Measurements from ENCODE around the gene KLC1.
A peak's percentile ranks its signal among the peaks of the same experiment; 100 is the strongest.
"Not testable (repeated sequence)": the region's sequence is repeated elsewhere in the genome, so short reads cannot be mapped to it uniquely, and the experiment has no call there.

KLC1 gene

DNA sequence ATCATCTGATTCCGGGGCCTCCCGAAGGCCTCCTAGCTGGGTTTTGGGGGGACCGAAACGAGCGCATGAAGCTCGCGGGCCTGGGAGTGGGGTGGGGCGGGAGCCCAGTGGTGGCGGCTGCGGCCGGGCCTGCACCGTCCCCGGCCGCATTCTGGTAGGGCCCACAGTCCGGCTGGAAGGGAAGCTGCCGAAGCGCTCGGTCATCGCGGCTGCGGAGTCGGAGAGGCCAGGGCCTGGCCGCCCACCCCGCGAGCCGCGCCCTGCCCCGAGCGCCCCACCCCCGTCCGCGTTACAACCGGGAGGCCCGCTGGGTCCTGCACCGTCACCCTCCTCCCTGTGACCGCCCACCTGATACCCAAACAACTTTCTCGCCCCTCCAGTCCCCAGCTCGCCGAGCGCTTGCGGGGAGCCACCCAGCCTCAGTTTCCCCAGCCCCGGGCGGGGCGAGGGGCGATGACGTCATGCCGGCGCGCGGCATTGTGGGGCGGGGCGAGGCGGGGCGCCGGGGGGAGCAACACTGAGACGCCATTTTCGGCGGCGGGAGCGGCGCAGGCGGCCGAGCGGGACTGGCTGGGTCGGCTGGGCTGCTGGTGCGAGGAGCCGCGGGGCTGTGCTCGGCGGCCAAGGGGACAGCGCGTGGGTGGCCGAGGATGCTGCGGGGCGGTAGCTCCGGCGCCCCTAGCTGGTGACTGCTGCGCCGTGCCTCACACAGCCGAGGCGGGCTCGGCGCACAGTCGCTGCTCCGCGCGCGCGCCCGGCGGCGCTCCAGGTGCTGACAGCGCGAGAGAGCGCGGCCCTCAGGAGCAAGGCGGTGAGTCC is at the start of gene KLC1:
TSS of gene KLC1 (plus strand) at position 528 of the 819 bp plus-strand sequence. CDS start 25,354 bp downstream, outside the sequence.
- DNase-seq: peak; percentile 66

- no peak for DNase-seq
These were observed 47.8 kb upstream of the KLC1 start for GRCh38 chr14:103581206-103581605.

GRCh38 chr14:103581954-103582703 is 46.9 kb upstream of the KLC1 start:
- no peak for DNase-seq

GRCh38 chr14:103584326-103584915 is 44.6 kb upstream of the KLC1 start:
- no peak for DNase-seq

- no peak for DNase-seq
These were observed 35.4 kb upstream of the KLC1 start for GRCh38 chr14:103593577-103593976.

DNA sequence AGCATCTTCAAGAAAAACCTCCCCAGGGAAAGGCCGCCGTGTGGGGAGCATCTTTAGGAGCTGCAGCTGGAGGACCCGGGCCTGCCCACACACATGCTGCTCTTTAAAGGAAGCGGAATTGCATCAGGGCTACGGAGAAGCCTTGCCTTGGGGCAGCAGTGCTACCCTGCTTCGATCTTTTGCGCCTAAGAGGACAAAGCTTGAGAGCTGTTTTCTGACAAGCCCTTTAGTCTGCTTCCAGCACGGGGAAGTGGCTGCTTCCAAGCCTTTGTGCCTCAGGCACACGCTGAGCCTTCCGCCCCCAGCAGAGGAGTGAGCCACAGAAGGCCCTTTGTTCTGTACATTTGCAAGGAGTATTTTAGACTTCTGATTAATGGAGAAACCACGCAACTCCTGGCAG is 34.7 kb upstream of the KLC1 start:
- no peak for DNase-seq

GRCh38 chr14:103597623-103598377 is 31.2 kb upstream of the KLC1 start:
- DNase-seq: no peak

GRCh38 chr14:103600503-103600902 is 28.5 kb upstream of the KLC1 start:
- DNase-seq: no peak

GRCh38 chr14:103604620-103605019 is 24.4 kb upstream of the KLC1 start:
- no peak for DNase-seq

GRCh38 chr14:103606963-103607668 is 21.9 kb upstream of the KLC1 start:
- DNase-seq: peak; percentile 64

GRCh38 chr14:103607822-103608221 is 21.2 kb upstream of the KLC1 start:
- DNase-seq: no peak

GRCh38 chr14:103609081-103609480 is 19.9 kb upstream of the KLC1 start:
- DNase-seq: not testable (repeated sequence)

GRCh38 chr14:103611215-103611614 is 17.8 kb upstream of the KLC1 start:
- DNase-seq: no peak

- DNase-seq: no peak
These were observed 15.5 kb upstream of the KLC1 start for GRCh38 chr14:103613517-103613916.

DNA sequence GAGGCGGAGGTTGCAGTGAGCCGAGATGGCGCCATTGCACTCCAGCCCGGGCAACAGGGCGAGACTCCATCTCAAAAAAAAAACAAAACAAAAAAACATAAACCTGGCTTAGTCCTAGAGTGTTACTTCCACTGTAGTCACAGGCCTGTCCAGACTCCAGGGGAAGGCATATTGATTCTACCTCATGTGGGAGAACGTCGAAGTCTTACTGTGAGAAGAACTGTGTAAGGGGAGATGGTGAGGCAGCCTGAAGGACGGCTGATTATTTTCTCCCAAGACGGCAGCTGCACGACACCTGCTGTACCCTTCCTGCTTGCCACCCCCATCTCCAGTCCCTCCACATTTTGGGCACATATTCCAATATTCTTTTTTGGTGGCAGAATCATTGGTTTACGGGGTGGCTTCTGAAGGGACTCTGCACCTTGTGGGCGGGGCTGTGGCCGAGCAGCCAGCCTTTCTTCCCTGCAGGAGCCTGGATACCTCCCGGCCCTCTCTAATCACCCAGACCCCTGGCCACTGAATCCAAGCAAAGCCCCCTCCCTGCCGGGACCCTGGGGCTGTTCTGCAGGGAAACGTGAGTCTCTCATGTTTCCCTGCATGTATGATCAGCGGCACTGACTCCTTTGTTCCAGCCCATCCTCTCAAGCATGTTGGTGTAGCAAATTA is 12.2 kb upstream of the KLC1 start:
- no peak for DNase-seq

GRCh38 chr14:103619057-103619456 is 10.0 kb upstream of the KLC1 start:
- no peak for DNase-seq

- no peak for DNase-seq
These were observed 7.2 kb upstream of the KLC1 start for GRCh38 chr14:103621860-103622259.

GRCh38 chr14:103623308-103623707 is 5.7 kb upstream of the KLC1 start:
- no peak for DNase-seq

DNA sequence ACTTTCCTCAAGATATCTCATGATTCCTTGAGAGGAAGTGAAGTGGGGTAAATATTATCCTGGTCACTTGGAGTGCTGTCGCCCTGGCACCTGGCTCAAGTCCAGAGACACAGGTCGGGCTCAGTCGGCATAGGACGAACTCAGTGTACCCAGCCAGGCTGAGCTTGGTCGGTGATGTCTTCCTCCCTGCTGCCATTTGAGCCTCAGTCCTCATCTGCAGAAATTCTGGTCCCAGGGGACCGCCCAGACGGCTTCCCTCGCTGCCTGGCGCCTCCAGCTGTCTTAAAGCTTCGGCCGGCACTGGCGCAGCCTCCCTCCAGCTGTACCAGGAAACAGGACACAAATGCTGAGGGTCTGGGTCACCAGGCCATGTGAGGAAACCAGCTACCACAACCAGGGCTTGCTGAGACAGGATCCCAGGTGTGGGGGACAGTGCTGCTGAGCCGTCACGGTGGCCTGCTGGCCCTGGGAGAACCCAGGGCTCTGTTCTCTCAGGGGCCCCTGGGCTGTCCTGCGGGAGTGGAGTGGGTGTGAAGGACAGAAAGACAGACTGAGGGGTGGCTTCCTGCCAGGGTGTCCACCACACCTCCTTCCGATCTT is 5.0 kb upstream of the KLC1 start:
- no peak for DNase-seq

- peak; percentile 63 for DNase-seq
These were observed 4.2 kb upstream of the KLC1 start for GRCh38 chr14:103624860-103625259.

DNA sequence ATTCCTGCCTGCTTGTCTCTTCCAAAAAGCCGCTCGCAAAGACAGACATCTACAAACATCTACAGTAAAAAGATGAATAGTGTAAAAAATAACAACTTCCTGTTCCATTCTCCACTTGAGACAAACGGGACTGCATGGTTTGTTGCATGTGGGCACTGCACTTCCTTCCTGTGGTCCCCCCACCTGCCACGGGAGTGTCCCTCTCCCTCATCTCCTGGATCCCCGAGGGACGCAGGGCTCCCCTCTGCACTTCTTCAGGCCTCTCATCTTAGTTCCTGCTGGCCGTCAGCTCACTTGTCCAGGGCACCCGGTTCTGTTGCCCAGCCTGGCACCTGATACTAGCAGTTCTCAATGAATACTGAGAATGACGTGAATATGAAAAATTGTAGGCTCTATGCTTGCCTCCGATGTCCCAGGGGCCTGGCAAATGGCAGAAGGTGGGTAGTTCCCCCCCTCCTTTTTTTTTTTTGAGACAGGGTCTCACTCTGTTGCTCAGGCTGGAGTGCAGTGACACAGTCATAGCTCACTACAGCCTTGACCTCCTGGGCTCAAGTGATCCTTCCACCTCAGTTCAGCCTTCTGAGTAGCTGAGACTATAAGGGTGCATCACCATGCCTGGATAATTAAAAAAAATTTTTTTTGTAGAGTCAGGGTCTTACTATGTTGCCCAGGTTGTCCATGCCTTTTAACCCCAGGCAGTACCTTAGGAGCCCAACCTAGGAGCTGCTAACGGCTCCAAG is 3.5 kb upstream of the KLC1 start:
- no peak for DNase-seq
